T-helper 17 cell (primary cell): Measurements from ENCODE around the gene CCT4. TPM values are rescaled to one million over a fixed set of nuclear protein-coding genes. Genes with fewer than 3 reads are reported as not detected.
"Not testable (repeated sequence)": the region's sequence is repeated elsewhere in the genome, so short reads cannot be mapped to it uniquely, and the experiment has no call there.

ENCODE experiments used
- ATAC-seq: fragments of 150-1000 bp; cut with Tn5 transposase; 2 replicates; pipeline ENCODE4 v1.10.0; 2021; ENCODE audit warnings: mild to moderate bottlenecking, moderate library complexity
- DNase-seq, 3 donors: peaks; one replicate each; pipeline versions ENCODE4 v3.0.0 to v3.0.0-alpha.2; 2020 to 2021
- H3K9me3 ChIP-seq: one replicate; pipeline ENCODE4 v1.7.0; 2013; ENCODE audit warnings: low read length, mild to moderate bottlenecking; ENCODE audit not compliant: control insufficient read depth, poor library complexity, severe bottlenecking
- H3K27ac Mint-ChIP-seq: one replicate; pipeline ENCODE4 v1.8.0; 2022; ENCODE audit warnings: mild to moderate bottlenecking, moderate library complexity, mixed read lengths
- H3K27me3 Mint-ChIP-seq: one replicate; pipeline ENCODE4 v1.8.0; 2022; ENCODE audit warnings: mixed read lengths
- H3K36me3 Mint-ChIP-seq: one replicate; pipeline ENCODE4 v1.8.0; 2022; ENCODE audit warnings: low read depth, mixed read lengths
- H3K4me1 Mint-ChIP-seq: one replicate; pipeline ENCODE4 v1.8.0; 2022; ENCODE audit warnings: mild to moderate bottlenecking, mixed read lengths
- H3K4me3 Mint-ChIP-seq: one replicate; pipeline ENCODE4 v1.8.0; 2022; ENCODE audit warnings: mild to moderate bottlenecking, moderate library complexity, mixed read lengths
- total RNA-seq, 4 donors: library from RNA in 2 of 4; stranded (reverse) in 2 of 4; gene quantifications; one replicate each; pipeline ENCODE4 v1.2.3 and lab custom pipeline; 2022 to 2026

The CCT4 gene, protein sequence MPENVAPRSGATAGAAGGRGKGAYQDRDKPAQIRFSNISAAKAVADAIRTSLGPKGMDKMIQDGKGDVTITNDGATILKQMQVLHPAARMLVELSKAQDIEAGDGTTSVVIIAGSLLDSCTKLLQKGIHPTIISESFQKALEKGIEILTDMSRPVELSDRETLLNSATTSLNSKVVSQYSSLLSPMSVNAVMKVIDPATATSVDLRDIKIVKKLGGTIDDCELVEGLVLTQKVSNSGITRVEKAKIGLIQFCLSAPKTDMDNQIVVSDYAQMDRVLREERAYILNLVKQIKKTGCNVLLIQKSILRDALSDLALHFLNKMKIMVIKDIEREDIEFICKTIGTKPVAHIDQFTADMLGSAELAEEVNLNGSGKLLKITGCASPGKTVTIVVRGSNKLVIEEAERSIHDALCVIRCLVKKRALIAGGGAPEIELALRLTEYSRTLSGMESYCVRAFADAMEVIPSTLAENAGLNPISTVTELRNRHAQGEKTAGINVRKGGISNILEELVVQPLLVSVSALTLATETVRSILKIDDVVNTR
- total RNA-seq (10 to 100 TPM; 82.7 to 96.6 TPM), total RNA-seq (lab: John Stamatoyannopoulos, UW) (116 to 258 reads per million in 2 donors)

DNA sequence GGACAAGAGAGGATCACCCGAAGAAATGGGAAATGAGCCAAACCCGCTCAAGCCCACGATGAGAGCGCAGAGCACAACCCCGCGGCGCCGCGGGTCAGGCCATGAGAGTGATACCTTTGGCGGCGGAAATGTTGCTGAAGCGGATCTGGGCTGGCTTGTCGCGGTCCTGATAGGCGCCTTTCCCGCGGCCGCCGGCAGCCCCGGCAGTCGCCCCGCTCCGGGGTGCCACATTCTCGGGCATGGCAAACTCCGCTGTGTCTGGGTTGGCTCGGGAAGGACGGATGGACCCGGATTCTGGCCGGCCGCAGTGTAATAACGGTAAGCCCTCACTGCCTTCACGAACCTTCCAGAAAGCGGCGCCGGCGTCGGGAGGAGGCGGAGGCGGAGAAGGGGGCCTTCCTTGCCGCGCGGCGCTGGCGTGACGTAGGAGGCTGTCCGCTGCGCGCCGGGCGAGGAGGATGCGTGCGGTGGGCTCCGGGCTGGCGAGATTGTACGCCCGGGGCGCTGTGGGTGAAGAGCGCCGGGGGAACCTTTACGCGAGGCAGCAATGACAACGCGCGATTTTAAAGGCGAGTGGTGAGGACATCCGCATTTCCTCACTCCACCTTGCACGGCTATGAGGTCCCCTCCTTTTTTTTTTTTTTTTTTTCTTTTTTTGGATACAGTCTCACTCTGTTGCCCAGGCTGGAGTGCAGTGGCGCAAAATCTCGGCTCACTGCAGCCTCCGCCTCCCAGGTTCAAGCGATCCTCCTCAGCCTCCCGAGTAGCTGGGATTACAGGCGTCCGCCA is at the start of gene CCT4:
CCT4 (minus strand) TSS at position 390 of the 789 bp plus-strand sequence; CDS start at position 241, 149 bp downstream.
- DNase-seq (peak; percentile 82 to 87 (median 84)), ATAC-seq (peak; percentile 85)
- Mint-ChIP-seq H3K4me3 (peak within 1 kb of the TSS; percentile 98), H3K27me3 (no peaks in the 10 kb centered on the region), H3K4me1 (peaks cover 19% of the 10 kb centered on the region), H3K27ac (peak within 1 kb of the TSS; percentile 99), H3K36me3 (no peaks in the 10 kb centered on the region)
- H3K9me3 ChIP-seq, result no peaks in the 10 kb centered on the region

DNA sequence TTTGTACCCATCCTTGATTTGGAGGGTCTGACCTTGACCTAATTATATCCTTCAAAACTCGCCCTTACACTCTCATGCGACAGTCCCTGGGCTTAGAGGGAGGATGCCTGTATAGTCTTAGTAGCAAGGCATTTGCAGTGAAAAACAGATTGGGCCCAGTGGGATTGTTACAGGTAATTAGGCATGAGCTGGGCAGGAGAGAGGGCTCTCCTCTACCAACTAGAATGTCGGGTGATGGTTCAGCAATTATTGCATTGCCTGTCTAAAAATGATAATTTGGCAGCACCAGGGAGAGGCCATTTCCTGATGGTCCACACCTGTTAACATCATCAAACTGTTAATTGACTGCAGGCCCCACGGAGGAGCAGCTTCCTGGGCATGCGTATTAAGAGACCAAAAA is 49.4 kb upstream of the CCT4 start:
- ATAC-seq, result no peak
- peaks cover 2% of the 10 kb centered on the region for H3K4me1 Mint-ChIP-seq
- no peaks in the 10 kb centered on the region for H3K9me3 ChIP-seq
- H3K27me3 Mint-ChIP-seq, result no peaks in the 10 kb centered on the region
- no peak overlapping the region for H3K27ac Mint-ChIP-seq
- no peaks in the 10 kb centered on the region for H3K36me3 Mint-ChIP-seq
- DNase-seq, result no peak
- H3K4me3 Mint-ChIP-seq, result no peak overlapping the region

DNA sequence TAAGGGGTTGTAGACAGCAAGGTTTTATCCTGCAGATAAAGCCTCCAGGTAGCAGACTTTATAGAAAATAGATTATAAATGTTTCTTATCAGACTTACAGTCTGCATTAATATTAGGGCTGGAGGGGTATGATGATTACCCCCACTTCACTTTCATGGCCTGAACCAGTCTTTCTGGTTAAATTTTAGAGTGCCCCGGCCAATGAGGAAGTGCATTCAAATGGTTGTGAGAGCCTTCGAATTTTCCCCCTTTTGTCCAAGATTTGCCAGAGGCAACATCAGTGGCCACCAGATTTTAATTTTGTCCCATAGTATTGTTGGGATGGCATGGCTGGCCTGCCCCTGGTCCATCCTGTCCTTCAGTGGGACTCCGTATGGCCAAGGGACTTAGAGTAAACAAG is 48.6 kb upstream of the CCT4 start:
- no peak overlapping the region for H3K4me3 Mint-ChIP-seq
- no peak overlapping the region for H3K27ac Mint-ChIP-seq
- H3K9me3 ChIP-seq, result no peaks in the 10 kb centered on the region
- peaks cover 2% of the 10 kb centered on the region for H3K4me1 Mint-ChIP-seq
- ATAC-seq (no peak), DNase-seq (no peak)
- no peaks in the 10 kb centered on the region for H3K27me3 Mint-ChIP-seq
- no peaks in the 10 kb centered on the region for H3K36me3 Mint-ChIP-seq

DNA sequence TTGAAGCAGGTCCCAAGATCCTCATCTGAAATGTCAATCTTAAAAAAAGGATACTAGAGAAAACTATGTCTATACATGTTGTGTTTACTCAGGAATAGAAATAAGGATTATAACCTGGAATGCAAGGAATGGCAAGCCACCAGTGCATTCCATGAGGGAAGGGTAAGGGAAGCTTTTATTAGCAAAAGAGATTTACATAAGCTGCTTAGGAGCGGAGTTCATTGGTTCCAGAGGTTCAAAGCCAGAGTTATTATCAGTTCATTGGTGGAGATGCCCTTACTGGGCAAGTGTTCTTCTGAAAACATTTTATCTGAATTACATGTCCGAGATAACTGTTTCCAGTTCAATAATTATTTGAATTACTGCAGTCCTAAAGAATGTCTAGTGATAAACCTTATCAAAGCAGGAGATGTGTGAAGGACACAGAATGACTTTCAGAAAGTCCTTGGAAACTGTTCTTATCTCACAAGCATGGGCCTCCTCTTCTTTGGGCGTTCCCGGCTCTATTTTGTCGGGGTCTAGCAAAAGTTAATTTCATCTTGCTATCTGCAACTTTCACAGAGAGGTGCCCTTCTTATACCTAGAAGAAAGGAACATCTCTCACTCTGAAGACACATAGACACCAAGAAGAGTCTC is 40.5 kb upstream of the CCT4 start:
- ATAC-seq (no peak), DNase-seq (no peak)
- Mint-ChIP-seq H3K36me3 (peaks cover 7% of the 10 kb centered on the region), H3K27ac (no peak overlapping the region), H3K4me1 (peaks cover 6% of the 10 kb centered on the region), H3K27me3 (no peaks in the 10 kb centered on the region), H3K4me3 (no peak overlapping the region)
- H3K9me3 ChIP-seq, result no peaks in the 10 kb centered on the region

DNA sequence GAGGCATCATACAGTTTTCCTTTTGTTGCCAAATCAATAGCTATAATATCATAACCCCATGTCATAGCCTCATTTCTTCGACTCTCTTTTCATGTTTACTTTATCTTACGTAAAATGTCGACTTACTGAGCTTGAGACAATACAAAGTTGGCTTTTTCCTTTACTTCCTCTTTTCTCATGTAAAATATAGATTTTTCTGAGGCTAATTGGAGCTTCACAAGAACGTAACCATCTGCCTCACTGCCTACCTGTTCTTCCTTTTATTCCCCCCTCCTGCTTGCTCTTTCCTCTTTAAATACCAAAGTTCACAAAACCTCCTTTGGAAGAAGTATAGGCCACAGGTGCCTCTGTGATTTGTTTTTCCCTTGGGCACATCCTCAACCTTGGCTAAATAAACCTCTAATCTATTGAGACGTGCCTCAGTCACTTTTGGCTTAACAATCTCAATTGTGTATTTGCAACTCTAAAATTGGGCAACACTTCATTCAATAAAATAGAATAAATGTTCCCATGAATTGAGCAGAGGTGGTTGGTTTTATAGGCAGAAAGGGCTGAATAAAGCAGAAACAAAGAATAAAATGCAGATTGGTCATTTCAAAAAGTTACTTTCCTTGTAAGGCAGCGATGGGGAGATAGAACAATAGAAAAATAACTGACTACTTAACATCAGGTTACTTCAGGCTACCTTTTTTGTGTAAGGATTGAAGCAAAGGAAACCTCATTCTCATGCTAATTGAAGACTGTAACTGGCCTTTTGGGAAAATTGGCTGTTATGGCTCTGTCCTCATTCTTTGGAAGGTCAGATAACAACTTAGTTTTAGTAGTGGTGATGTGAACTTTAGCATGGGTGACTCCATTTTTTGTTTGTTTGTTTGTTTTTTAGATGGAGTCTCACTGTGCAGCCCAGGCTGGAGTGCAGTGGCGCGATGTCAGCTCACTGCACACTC is 38.3 kb upstream of the CCT4 start:
- Mint-ChIP-seq H3K27ac (peak overlapping the region; percentile 37), H3K4me1 (peaks cover 6% of the 10 kb centered on the region), H3K36me3 (peaks cover 7% of the 10 kb centered on the region), H3K4me3 (no peak overlapping the region), H3K27me3 (no peaks in the 10 kb centered on the region)
- no peak for DNase-seq
- no peak for ATAC-seq
- no peaks in the 10 kb centered on the region for H3K9me3 ChIP-seq

DNA sequence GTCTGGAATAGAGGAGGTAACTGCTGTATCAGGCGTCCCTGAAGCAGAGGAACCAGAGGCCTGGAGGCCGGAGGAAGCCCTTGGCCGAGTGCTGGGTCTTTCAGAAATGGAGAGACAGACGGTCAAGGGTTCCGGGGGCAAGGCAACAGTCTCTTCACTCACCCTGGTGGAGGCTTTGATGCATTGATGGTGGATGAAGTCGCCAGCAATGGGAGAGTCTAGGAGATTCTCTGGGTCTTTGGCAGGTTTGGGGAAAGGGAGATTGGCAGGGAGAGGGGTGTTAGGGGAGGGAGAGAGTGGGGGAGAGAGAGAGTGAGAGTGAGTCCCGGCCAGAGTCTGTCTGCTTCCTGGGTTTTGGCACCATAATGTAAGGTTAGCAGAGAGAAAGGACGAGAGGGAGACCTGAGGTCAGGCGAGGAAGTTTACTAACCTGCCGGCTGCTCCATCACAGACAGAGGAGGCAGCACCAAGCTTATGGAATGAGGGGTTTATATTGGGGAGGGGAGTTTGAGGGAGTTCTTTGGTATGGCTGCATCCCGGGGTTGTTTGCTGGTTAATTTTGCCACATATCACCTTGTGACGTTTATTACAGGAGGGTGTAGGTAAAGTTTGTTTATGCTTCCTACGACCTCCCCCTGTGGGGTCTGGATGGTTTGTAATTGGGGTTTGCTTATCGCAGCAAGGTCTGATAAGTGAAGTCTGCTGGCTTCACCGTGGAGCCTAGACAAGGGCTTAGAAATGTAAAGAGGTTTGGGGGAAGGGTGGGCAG is 36.6 kb upstream of the CCT4 start:
- Mint-ChIP-seq H3K4me3 (no peak overlapping the region), H3K27ac (no peak overlapping the region), H3K36me3 (peaks cover 7% of the 10 kb centered on the region), H3K27me3 (no peaks in the 10 kb centered on the region), H3K4me1 (peaks cover 6% of the 10 kb centered on the region)
- ATAC-seq (no peak), DNase-seq (no peak)
- no peaks in the 10 kb centered on the region for H3K9me3 ChIP-seq

DNA sequence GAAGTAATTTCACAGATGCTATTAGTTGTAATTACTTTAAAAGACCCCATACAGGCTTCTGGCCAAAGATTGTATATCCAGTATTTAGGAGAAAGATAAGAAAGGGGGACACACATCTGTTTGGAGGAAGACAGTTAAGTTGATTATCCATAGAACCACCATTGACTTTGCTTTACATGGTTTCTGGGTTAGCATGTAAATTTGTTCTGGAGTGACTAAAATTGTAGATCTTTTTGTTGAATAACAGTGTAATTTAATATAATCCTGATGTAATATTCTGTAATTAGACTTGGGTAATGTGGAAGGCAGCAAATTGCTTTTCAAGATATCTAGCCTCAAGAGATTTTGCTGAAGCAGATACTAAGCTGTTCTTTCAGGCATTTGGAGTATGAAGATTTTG is 34.3 kb upstream of the CCT4 start:
- Mint-ChIP-seq H3K4me1 (peaks cover 4% of the 10 kb centered on the region), H3K36me3 (peaks cover 7% of the 10 kb centered on the region), H3K27me3 (no peaks in the 10 kb centered on the region), H3K27ac (no peak overlapping the region), H3K4me3 (no peak overlapping the region)
- ATAC-seq, result no peak
- H3K9me3 ChIP-seq, result no peaks in the 10 kb centered on the region
- DNase-seq, result no peak

DNA sequence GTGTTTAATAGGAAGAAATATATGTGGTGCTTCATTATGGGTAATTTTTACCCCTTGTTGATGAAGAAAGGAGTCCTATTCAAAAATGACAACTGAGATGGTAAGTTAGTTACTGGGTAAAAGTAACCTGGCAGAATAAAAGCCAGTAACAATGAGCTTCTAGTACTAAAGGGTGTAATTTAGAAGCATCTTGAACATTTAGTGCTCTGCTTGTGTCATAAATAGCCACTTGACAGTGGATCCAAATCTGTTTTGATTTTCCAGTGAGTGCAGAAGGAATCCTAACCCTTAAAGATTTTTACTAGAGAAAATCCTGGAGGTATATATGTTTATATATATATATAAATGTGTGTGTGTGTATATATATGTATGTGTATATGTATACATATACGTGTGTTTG is 32.1 kb upstream of the CCT4 start:
- Mint-ChIP-seq H3K27ac (no peak overlapping the region), H3K4me1 (peaks cover 4% of the 10 kb centered on the region), H3K36me3 (peaks cover 7% of the 10 kb centered on the region), H3K4me3 (no peak overlapping the region), H3K27me3 (no peaks in the 10 kb centered on the region)
- DNase-seq (no peak), ATAC-seq (no peak)
- no peaks in the 10 kb centered on the region for H3K9me3 ChIP-seq

DNA sequence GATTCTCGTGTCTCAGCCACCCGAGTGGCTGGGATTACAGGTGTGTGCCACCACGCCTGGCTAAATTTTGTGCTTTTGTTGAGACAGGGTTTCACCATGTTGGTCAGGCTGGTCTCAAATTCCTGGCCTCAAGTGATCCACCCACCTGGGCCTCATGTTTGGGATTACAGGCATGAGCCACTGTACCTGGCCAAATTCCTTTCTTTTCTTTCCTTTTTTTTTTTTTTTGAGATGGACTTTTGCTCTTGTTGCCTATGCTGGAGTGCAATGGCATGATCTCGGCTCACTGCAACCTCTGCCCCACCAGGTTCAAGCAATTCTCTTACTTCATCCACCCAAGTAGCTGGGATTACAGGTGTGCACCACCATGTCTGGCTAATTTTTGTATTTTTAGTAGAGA is 26.3 kb upstream of the CCT4 start:
- H3K4me3 Mint-ChIP-seq, ATAC-seq, H3K36me3 Mint-ChIP-seq, H3K9me3 ChIP-seq, DNase-seq, H3K4me1 Mint-ChIP-seq, H3K27ac Mint-ChIP-seq, H3K27me3 Mint-ChIP-seq: not testable (repeated sequence)

DNA sequence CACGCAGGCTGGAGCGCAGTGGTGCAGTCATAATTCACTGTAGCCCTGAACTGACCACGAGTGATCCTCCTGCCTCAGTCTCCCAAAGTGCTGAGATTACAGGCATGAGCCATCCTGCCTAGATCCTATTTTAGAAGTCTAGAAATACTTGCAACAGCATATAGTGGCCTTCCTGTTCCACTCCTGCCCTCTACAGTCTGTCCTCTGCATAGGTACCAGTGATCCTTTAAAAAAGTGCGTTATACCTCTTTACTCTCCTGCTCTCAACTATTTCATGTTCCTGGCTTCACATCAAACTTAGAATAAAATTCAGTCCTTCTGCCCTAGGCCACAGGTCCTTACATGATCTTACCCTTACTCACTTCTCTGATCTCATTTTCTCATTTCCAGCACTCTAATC is 23.1 kb upstream of the CCT4 start:
- ATAC-seq (no peak), DNase-seq (no peak)
- Mint-ChIP-seq H3K36me3 (peaks cover 3% of the 10 kb centered on the region), H3K4me3 (no peak overlapping the region), H3K27me3 (no peaks in the 10 kb centered on the region), H3K27ac (peak overlapping the region; percentile 19), H3K4me1 (peaks cover 16% of the 10 kb centered on the region)
- H3K9me3 ChIP-seq, result no peaks in the 10 kb centered on the region

DNA sequence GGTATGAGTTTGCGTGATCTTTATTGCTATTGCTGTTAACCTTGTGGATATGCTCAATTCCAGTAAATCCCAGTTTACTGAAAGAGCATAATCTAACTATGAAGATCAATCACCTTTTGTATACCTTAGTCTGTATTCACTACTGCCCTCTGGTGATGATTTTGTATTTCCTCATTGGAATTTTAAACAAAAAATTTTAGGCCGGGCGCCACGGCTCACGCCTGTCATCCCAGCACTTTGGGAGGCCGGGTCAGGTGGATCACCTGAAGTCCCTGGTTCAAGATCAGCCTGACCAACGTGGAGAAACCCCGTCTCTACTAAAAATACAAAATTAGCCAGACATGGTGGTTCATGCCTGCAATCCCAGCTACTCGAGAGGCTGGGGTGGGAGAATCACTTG is 22.1 kb upstream of the CCT4 start:
- no peaks in the 10 kb centered on the region for H3K9me3 ChIP-seq
- no peak overlapping the region for H3K4me3 Mint-ChIP-seq
- H3K4me1 Mint-ChIP-seq, result peaks cover 22% of the 10 kb centered on the region
- H3K27ac Mint-ChIP-seq, result no peak overlapping the region
- DNase-seq, result no peak
- H3K36me3 Mint-ChIP-seq, result peaks cover 3% of the 10 kb centered on the region
- no peaks in the 10 kb centered on the region for H3K27me3 Mint-ChIP-seq
- ATAC-seq, result no peak

DNA sequence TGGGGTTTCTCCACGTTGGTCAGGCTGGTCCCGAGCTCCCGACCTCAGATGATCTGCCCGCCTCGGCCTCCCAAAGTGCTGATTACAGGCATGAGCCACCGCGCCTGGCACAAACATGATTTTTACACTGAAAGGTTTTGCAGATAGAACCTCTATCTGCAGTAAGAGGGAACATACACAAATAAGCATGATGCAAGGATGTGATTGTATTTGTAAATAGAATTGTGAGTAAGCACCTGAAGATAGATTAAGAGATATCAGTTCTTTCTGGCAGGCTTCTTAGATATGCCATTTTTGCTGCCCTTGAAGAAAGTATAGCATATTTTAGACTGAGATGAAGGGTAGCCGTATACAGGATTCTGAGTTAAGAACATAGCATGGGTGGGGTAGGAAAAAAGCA is 20.7 kb upstream of the CCT4 start:
- Mint-ChIP-seq H3K4me3 (no peak overlapping the region), H3K27me3 (no peaks in the 10 kb centered on the region), H3K4me1 (peaks cover 22% of the 10 kb centered on the region), H3K27ac (peak overlapping the region; percentile 43), H3K36me3 (peaks cover 3% of the 10 kb centered on the region)
- no peaks in the 10 kb centered on the region for H3K9me3 ChIP-seq
- ATAC-seq (no peak), DNase-seq (no peak)
